K562 (cell line): ENCODE measurements around the gene GLTP. TPM values are rescaled to one million over a fixed set of nuclear protein-coding genes. Genes with fewer than 3 reads are reported as not detected.
A peak's percentile ranks its signal among the peaks of the same experiment; 100 is the strongest.

ENCODE experiments used
- ATAC-seq: fragments of 200-7000 bp; cut with Tn5 transposase; 3 replicates; pipeline ENCODE4 v1.9.1; 2020; ENCODE audit warnings: moderate library complexity
- BruUV-seq: library from RNA; stranded (reverse); fragments of 400-500 nt; replicated peaks from 2 replicates; lab custom pipeline; 2021; lab: Mats Ljungman, UMichigan
- CTCF ChIA-PET: fragments of 300-600 bp; formaldehyde crosslinking; extraction: SDS; loops from one replicate; lab custom pipeline; 2021; ENCODE audit warnings: low intra/inter-chr PET ratio; lab: Yijun Ruan, JAX
- POLR2A ChIA-PET: fragments of 300-600, 350-650 bp; sonication (Branson Sonifier 250); formaldehyde crosslinking; extraction: SDS; loops from one replicate; lab custom pipeline; 2021; ENCODE audit warnings: antibody characterized with exemption, inconsistent platforms; lab: Yijun Ruan, JAX
- DNase-seq, 4 experiments: peaks; one replicate each; pipeline versions ENCODE4 v3.0.0 to v3.0.0-alpha.2; 2011 to 2018; ENCODE audit warnings: low spot score in 3 of 4, mixed read lengths in 3 of 4; ENCODE audit errors: extremely low read depth in 1 of 4
- FAIRE-seq: peaks from 2 replicates; lab custom pipeline; 2011; peaks lifted over from hg19 to GRCh38; lab: Jason Lieb, UNC
- H2AFZ ChIP-seq: 2 replicates; pipeline ENCODE4 v1.6.0; 2011; ENCODE audit warnings: low read depth, low read length, control low read depth, inconsistent platforms
- H3K27ac ChIP-seq: fragments of 200-600 bp; 3 replicates; pipeline ENCODE4 v1.8.0; 2011; ENCODE audit warnings: low read depth, mild to moderate bottlenecking, control low read depth, inconsistent platforms, low read length, moderate library complexity, mixed read lengths; ENCODE audit errors: extremely low read depth
- H3K27me3 ChIP-seq, 2 experiments: fragments of 300-600 bp in 1 of 2; 2 replicates in 1 of 2; 3 replicates in 1 of 2; pipeline versions ENCODE4 v1.6.0 to v1.8.0; 2011; ENCODE audit warnings: inconsistent platforms in 2 of 2, low read length in 2 of 2, mild to moderate bottlenecking in 1 of 2, mixed read lengths in 1 of 2, moderate library complexity in 1 of 2; ENCODE audit not compliant: control insufficient read depth in 2 of 2, insufficient read depth in 2 of 2
- H3K36me3 ChIP-seq: fragments of 300-600 bp; 3 replicates; pipeline ENCODE4 v1.8.0; 2011; ENCODE audit warnings: mild to moderate bottlenecking, low read length, inconsistent platforms; ENCODE audit not compliant: control insufficient read depth, insufficient read depth
- H3K4me1 ChIP-seq, 2 experiments: fragments of 200-600 bp in 1 of 2; replicated peaks in 1 of 2; 2 replicates in 1 of 2; 3 replicates in 1 of 2; pipeline versions ENCODE4 v1.5.1 to v1.8.0; 2011; ENCODE audit warnings: inconsistent platforms in 2 of 2, low read length in 2 of 2, mild to moderate bottlenecking in 1 of 2, mixed read lengths in 1 of 2, moderate library complexity in 1 of 2; ENCODE audit not compliant: control insufficient read depth in 2 of 2, insufficient read depth in 2 of 2
- H3K4me2 ChIP-seq: 2 replicates; pipeline ENCODE4 v1.6.1; 2011; ENCODE audit warnings: low read length, control low read depth, inconsistent platforms, mixed read lengths; ENCODE audit not compliant: insufficient read depth
- H3K4me3 ChIP-seq: fragments of 200-600 bp; sonication (generic), shearing (Covaris generic); 2 replicates; pipeline ENCODE4 v1.5.1; 2016; ENCODE audit warnings: control low read depth, inconsistent platforms
- H3K79me2 ChIP-seq: fragments of 200-600 bp; 3 replicates; pipeline ENCODE4 v1.8.0; 2011; ENCODE audit warnings: low read length, inconsistent platforms; ENCODE audit not compliant: control insufficient read depth, insufficient read depth
- H3K9ac ChIP-seq, 2 experiments: 2 replicates each; pipeline versions ENCODE4 v1.6.0 to v1.6.1; 2011; ENCODE audit warnings: low read depth in 2 of 2, low read length in 2 of 2, control low read depth in 1 of 2, inconsistent platforms in 1 of 2, mild to moderate bottlenecking in 1 of 2, mixed read lengths in 1 of 2; ENCODE audit not compliant: insufficient read depth in 1 of 2
- H3K9me1 ChIP-seq: one replicate; pipeline ENCODE4 v1.6.0; 2011; ENCODE audit warnings: inconsistent platforms, mild to moderate bottlenecking, low read length, moderate library complexity; ENCODE audit not compliant: control insufficient read depth, insufficient read depth
- H3K9me3 ChIP-seq: replicated peaks from 2 replicates; pipeline ENCODE4 v1.5.1; 2011; ENCODE audit warnings: low read depth, low read length, inconsistent platforms; ENCODE audit not compliant: control insufficient read depth, insufficient read depth
- H4K20me1 ChIP-seq: replicated peaks from 2 replicates; pipeline ENCODE4 v1.6.1; 2011; ENCODE audit warnings: low read length, inconsistent platforms, mixed read lengths; ENCODE audit not compliant: control insufficient read depth, insufficient read depth
- HDGF ChIP-seq: fragments of 450-650 bp; IDR thresholded peaks from 2 replicates; pipeline ENCODE4 v1.6.1; 2016
- SAFB2 ChIP-seq: fragments of 200-400 bp; formaldehyde crosslinking; IDR thresholded peaks from 2 replicates; pipeline ENCODE4 v1.6.1; 2018; ENCODE audit warnings: borderline replicate concordance, low read length, low read depth, moderate library complexity; ENCODE audit not compliant: severe bottlenecking
- SIN3A ChIP-seq, 2 experiments: fragments of 150-350 bp in 1 of 2; IDR thresholded peaks; 2 replicates each; pipeline ENCODE4 v1.6.1; 2011 to 2016; ENCODE audit warnings: borderline replicate concordance in 2 of 2, low read depth in 2 of 2, low read length in 2 of 2, mild to moderate bottlenecking in 2 of 2, moderate library complexity in 2 of 2; ENCODE audit not compliant: control insufficient read depth in 1 of 2
- XRCC4 ChIP-seq: IDR thresholded peaks from one replicate; pipeline ENCODE4 v1.6.1; 2011; ENCODE audit not compliant: insufficient read depth, insufficient read length; ENCODE audit errors: extremely low read depth
- WGBS: fragments of 100-300 bp; shearing (Covaris generic); methylation state at CpG from one replicate; pipeline ENCODE4 v1.1.6; 2016; ENCODE audit warnings: low coverage, mixed read lengths; ENCODE audit not compliant: insufficient coverage; ENCODE audit errors: missing lambda C conversion rate; 5-methylcytosine and 5-hydroxymethylcytosine counted together
- in situ Hi-C: fragments of 300-500 bp; cut with MboI; formaldehyde crosslinking; loops from 4 replicates; pipeline ENCODE4 v1.15.0; 2018; ENCODE audit warnings: inconsistent platforms, mixed read lengths
- intact Hi-C: fragments of 100-400 bp; cut with micrococcal nuclease; formaldehyde crosslinking; loops from 2 replicates; pipeline ENCODE4 v1.14.2; 2022
- polyA plus RNA-seq, 8 experiments: library from polyadenylated mRNA; depleted of rRNA in 4 of 8; stranded (reverse) in 5 of 8; unstranded in 3 of 8; fragments of >200 nt; fragmentation: Nextera tagmentation in 2 of 8; fragmentation: Illumina TruSeq in 1 of 8; extraction: Ambion mirVana in 2 of 8; extraction: Trizol in 1 of 8; gene quantifications; 2 replicates each; pipeline versions ENCODE4 v1.2.1 to v1.2.3, GENCODE V29; 2011 to 2014; ENCODE audit warnings: inconsistent platforms in 1 of 8, missing spikeins in 1 of 8
- total RNA-seq, 7 experiments: library from RNA; depleted of rRNA in 6 of 7; stranded (reverse); fragments of >200 nt in 6 of 7; fragmentation: Illumina TruSeq in 2 of 7; extraction: Trizol in 2 of 7; gene quantifications; 2 replicates each; pipeline versions ENCODE4 v1.2.1 to v1.2.3, GENCODE V29; 2011 to 2021; ENCODE audit warnings: low replicate concordance in 1 of 7
- TF ChIP-seq, protein P1 (sequence below): sonication (generic); formaldehyde crosslinking; IDR thresholded peaks from 2 replicates; pipeline ENCODE4 v1.8.1; 2023; ENCODE audit warnings: mild to moderate bottlenecking, missing genetic modification reagents

GLTP gene
- total and polyA plus RNA-seq, 9 of the 15 experiments (the other 6 are each of a cell fraction or from before 2014, with no cell fraction given), result 4.4 to 8.3 (median 6.1) TPM

DNA sequence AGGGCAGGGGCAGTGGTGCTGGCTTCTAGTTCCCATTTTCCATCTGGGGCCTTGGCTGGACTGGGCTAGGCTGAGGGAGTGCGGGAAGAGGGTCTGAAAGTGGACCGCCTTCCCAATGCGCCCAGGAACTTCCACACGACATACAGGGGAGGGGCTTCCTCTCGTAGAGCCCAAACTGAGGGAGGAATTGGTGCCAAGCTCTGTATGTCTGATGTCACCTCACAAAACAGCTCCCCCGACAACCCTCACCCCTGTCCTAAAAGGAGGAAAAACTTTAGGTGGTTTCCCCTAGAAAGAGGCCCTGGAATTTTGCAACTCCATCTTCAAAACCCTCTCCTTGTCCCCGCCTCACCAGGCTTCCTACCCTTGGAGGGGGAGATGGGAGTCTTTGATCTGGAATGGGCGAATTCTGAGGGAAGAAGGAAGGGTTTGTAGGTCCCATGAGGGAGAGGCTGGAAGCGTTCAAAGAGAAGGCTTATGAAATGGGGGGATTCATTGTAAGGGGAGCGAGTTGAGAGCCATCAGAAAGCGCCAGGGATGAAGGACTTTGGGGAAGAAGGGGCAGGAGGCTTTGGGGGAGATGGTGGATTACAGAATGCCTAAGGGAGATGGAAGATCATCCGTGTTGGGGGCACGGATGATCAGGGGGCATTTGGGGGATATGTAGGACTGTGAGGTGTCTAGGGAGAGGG lies 844 bp downstream of the GLTP start:
- Histone ChIP-seq H3K9ac (peak overlapping the region; percentile 64 to 92), H3K27me3 (peaks cover 31 to 39% of the 10 kb centered on the region in 2 experiments), H3K4me3 (peak overlapping the region; percentile 64), H4K20me1 (no peaks in the 10 kb centered on the region; the same call in 1 of the 2 replicates), H3K4me2 (peak overlapping the region; percentile 98), H3K4me1 (peaks cover 5 to 18% of the 10 kb centered on the region in 2 experiments; a peak in 4 of 5 replicates), H2AFZ (peak overlapping the region; percentile 86), H3K79me2 (no peaks in the 10 kb centered on the region), H3K27ac (no peak overlapping the region), H3K36me3 (no peaks in the 10 kb centered on the region), H3K9me1 (no peaks in the 10 kb centered on the region), H3K9me3 (no peaks in the 10 kb centered on the region)
- ChIA-PET POLR2A (no interaction called here), CTCF (interaction anchor here (0.5 to 2.5 kb wide), 6 partner anchors 26 to 1036 kb away, joined by 3 to 16 read pairs (median 4); no protein-coding TSS in a partner anchor)
- no TSS peak for BruUV-seq
- WGBS, result 10% methylated on average over 8 of the region's 13 CpGs
- intact Hi-C loops, result loop anchor here (1.0 to 5.0 kb wide), 2 partner anchors 26 to 72 kb away; no protein-coding TSS in a partner anchor
- DNase-seq (peak in 1 of 4 experiments; percentile 24), FAIRE-seq (no peak), ATAC-seq (no peak)
- in situ Hi-C loops, result no loop called here
- TF ChIP-seq XRCC4 (no peak), SAFB2 (no peak), HDGF (0 out of 2 replicates have a peak, but pooled peaks have one; percentile 26), SIN3A (IDR thresholded peaks at IDR 0.05; ENCODE audit: borderline replicate concordance in 2 of 2, control insufficient read depth in 1 of 2, low read depth in 2 of 2, low read length in 2 of 2) (no peak)
- TF ChIP-seq, protein P1, sequence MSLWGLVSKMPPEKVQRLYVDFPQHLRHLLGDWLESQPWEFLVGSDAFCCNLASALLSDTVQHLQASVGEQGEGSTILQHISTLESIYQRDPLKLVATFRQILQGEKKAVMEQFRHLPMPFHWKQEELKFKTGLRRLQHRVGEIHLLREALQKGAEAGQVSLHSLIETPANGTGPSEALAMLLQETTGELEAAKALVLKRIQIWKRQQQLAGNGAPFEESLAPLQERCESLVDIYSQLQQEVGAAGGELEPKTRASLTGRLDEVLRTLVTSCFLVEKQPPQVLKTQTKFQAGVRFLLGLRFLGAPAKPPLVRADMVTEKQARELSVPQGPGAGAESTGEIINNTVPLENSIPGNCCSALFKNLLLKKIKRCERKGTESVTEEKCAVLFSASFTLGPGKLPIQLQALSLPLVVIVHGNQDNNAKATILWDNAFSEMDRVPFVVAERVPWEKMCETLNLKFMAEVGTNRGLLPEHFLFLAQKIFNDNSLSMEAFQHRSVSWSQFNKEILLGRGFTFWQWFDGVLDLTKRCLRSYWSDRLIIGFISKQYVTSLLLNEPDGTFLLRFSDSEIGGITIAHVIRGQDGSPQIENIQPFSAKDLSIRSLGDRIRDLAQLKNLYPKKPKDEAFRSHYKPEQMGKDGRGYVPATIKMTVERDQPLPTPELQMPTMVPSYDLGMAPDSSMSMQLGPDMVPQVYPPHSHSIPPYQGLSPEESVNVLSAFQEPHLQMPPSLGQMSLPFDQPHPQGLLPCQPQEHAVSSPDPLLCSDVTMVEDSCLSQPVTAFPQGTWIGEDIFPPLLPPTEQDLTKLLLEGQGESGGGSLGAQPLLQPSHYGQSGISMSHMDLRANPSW, result no peak
